SK-N-DZ (cell line): ENCODE results near the gene ELMO1. TPM values are rescaled to one million over a fixed set of nuclear protein-coding genes. Genes with fewer than 3 reads are reported as not detected.

Experiments
- DNase-seq: peaks from one replicate; pipeline ENCODE4 v3.0.0-alpha.2; 2015; ENCODE audit warnings: low spot score
- polyA plus RNA-seq, 2 experiments: library from polyadenylated mRNA; depleted of rRNA; stranded (reverse); fragments of >200 nt; gene quantifications; 2 replicates each; pipeline ENCODE4 v1.2.3, GENCODE V29; 2014

Gene ELMO1, protein sequence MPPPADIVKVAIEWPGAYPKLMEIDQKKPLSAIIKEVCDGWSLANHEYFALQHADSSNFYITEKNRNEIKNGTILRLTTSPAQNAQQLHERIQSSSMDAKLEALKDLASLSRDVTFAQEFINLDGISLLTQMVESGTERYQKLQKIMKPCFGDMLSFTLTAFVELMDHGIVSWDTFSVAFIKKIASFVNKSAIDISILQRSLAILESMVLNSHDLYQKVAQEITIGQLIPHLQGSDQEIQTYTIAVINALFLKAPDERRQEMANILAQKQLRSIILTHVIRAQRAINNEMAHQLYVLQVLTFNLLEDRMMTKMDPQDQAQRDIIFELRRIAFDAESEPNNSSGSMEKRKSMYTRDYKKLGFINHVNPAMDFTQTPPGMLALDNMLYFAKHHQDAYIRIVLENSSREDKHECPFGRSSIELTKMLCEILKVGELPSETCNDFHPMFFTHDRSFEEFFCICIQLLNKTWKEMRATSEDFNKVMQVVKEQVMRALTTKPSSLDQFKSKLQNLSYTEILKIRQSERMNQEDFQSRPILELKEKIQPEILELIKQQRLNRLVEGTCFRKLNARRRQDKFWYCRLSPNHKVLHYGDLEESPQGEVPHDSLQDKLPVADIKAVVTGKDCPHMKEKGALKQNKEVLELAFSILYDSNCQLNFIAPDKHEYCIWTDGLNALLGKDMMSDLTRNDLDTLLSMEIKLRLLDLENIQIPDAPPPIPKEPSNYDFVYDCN
- 9.4 and 12.0 TPM in 2 replicates for polyA plus RNA-seq (2014; cell fraction: cytosol; rRNA removed)
- 5.4 and 9.9 TPM in 2 replicates for polyA plus RNA-seq (2014; cell fraction: nucleus; rRNA removed)

DNA sequence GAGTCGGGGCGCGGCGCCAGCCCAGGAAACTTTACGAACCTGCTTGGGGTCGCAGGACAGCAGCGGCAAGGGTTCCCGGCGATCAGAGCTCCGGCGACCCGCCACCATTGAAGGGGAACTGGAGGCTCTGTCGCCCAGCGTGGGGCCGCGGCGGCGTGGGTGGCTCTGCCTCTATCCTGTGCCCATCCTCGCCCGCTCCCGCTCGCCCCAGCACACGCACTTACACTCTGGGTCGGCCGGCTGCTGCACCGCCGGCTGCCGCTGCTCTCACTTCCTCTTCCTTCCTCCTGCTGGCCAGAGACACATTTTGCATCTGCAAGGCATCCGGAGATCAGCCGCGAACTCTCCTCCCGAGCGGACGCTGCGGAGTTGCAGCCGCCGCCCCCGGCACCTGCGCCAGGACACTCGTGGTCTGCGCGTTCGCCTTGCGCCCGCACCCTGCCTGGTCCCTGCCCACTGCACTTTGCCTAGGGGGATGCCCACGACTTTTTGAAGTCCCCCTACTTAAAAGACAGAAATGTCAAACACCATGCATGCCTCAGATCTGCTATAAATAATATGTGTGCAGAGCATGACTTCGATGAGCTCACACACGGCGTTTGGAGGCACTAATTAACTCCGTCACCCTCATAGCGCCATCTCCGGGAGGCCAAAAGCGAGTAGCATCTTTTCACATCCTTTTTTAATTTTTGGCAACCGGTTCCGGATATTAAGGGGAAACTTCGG is at the start of gene ELMO1:
TSS of gene ELMO1 (minus strand) at position 229 of the 726 bp plus-strand sequence. CDS start 106,174 bp downstream, outside the sequence.
- peak; percentile 87 for DNase-seq

DNA sequence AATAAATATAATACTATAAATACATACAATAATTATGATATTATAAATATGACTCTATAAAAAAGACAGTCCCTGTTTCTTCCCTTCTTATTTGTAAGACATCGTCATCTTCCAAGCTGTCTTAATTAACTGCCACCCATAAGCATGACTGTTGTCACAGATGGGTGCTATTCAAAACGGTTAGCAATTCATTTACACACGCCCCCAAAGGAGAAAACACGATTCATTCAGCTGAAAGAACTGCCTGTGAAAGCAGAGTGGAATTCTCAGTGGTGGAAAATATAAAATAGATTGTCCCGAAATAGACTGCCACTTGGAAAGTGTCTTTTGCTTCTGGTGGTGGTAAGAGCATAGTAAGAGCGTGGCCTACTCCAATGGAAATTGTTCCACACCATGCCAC is 48.9 kb upstream of the ELMO1 start:
- no peak for DNase-seq

DNA sequence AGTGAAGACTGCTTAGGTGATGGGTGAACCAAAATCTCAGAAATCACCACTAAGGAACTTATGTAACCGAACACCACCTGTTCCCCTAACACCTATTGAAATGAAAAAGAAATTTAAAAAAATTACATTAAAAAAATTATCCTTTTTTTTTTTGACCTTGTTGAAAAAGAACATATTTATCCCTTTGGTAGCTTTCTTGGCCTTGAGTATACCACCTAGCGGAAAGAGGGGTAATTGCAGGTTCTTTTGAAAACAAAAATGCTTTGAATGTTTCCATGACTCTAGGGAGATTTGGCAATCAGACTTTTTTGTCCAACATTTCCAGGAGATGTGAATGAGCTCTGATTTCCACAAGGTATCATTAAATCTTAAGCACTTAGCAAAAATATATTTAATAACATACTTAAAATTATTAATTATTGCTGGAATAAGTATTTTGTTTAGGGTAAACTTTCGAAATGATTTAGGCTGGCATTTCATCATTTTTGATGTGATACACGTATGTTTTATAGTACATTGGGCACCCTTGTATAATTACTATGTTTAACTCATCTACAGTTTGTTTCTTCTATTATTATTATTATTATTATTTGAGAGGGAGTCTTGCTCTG is 47.0 kb upstream of the ELMO1 start:
- DNase-seq, result peak; percentile 29

DNA sequence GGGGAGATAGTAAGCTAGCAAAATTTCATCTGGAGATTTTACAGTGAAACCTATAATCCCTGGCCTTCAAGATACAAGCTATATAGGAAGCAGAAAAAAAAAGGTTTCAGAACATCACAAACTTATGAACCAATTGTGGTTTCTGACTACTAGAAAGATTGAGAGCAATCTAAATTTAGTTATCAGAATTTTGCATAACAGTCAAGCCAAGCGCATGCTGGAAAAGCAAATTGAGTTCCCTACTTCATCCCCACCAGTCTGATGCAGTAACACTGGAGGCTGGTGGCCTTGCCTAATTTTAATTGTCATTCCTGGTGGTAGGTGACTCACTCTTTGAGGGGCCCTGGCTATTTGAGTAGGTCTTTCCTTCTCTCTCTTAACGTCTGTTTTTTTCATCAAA is 46.3 kb upstream of the ELMO1 start:
- DNase-seq, result no peak

DNA sequence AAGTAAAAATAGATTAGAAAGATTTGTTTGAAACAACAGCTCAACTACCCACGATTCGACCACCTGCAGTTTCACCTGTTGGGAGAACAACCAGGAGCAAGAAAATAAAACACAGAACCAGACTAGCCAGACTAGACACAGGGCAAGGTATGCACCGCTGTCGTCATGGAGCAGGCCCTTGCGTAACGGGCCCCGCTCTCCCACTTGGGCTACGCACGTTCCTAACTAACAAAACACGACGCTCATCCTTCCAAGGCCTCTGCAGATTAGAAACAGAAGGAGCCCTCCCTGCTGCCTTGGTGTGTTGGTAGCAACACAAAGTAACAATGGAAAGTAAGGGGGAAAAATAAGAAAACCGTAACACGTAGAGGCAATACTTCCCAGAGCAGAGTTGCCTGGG is 45.1 kb upstream of the ELMO1 start:
- no peak for DNase-seq

DNA sequence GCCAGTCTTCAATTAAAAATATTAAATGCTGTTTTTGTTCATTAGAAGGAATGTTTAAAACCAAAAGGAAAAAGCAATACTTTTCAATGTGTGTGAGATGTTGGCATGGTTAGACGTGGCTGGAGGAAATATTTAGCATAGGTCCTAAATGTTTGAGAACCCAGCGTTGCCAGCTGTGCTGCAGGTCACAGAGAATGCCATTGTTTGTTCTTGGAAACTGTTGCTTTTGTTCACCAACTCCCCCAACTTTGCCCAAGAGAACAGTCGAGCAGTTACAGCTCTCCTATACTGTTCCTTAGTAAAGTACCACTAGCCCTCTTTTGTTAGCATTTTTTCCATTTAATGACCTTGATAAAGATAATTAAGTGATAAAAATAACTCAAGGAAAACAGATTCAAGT is 44.5 kb upstream of the ELMO1 start:
- no peak for DNase-seq

DNA sequence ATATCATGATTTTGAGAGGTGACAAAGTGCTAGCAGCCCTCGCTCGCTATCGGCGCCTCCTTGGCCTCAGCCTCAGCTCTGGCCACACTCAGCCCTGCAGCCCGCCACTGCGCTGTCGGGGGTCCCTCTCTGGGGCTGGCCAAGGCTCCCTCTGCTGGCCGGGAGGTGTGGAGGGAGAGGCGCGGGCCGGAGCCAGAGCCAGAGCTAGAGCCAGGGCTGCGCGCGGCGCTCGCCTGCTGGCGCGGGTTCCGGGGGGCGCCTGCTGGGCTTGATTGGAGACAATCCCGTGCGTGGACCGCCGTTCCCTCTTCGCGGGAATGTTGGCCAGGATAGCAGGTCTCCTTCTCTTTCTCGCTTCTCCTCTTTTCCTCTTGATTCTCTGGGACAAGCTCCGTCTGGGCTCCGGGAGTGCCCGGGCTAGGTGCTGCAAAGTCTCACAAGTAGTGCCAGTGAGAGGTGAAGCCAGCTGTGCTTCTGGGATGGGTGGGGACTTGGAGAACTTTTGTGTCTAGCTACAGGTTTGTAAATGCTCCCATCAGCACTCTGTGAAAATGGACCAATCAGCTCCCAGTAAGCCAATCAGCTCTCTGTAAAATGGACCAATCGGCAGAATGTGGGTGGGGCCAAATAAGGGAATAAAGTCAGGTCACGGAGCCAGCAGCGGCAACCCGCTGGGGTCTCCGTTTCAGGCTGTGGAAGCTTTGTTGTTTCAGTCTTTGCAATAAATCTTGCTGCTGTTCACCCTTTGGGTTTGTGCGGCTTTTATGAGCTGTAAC is 43.4 kb upstream of the ELMO1 start:
- no peak for DNase-seq

DNA sequence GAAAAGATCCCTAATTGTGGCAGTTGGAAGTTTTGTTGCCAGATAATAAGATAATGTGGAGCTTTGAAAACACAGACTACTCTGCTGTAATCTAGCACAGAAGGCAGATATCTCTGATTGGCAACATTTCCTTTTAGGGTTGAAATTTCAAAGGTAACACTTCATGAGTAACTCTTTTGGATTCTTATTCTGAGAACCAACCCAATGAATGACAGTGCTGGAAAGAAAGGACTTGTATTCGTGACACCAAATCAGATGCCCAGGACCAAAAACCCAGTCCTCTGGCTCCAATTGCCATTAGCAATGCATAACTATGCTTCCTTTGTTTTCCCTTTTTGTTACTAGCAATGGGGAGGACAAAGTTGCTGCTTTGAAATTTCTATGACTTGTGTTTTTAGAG is 41.0 kb upstream of the ELMO1 start:
- no peak for DNase-seq

DNA sequence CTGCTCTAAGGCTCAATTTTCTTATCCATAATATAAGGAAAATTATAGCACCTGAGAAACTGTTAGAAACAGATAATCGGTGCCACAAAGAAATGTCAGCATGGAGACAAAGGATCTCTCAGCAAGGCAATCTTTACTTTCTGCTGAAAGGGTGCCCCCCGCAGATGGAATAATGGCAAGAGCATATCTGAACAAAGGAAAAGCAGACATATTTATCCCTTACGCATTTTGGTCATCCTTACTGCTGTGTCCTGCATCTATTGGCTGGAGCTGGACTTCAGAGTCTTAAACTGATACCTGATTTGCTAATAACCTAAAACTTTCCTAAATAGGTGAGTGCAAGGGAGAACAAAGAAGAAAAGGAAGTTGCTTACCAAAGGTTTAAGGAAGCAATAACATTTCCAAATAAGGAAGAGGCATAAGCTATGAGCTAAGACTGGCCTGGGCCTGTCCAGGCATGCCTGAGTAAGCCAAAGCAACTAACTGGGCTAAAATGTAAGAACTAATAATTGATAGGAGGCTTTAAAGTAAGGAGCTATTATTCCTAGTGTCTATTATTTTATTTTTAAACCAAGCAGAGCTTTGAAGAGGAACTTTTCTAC is 39.6 kb upstream of the ELMO1 start:
- DNase-seq, result no peak

DNA sequence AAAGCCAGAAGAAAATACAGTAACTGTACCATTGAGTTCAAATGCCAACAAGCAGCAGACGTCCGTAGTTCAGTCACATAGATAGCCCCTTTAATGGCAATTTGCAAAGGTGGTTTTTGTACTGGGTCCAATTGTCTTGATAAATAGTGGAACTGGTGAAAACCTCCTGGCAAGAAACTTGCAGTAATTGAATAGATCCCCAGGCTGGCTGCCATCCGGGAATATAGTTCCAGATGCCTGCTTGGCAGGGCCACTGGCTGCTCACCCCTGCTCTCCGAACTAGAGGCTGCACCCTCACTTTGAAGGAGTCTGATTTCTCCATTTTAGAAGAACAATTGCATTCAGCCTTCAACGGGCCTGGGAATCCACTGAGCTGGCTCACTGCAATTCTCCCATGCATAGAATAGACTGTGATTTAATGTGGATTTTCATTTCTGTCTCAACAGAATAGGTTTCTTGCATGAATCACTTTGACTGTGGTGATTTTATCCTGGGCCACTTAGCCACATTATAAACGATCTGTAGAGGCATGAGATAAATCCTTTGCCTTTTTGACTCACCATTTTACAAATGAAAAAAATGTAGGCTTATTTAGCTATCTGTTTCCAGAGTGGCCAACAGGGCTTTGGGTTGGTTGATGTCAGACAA is 35.9 kb upstream of the ELMO1 start:
- DNase-seq, result no peak

DNA sequence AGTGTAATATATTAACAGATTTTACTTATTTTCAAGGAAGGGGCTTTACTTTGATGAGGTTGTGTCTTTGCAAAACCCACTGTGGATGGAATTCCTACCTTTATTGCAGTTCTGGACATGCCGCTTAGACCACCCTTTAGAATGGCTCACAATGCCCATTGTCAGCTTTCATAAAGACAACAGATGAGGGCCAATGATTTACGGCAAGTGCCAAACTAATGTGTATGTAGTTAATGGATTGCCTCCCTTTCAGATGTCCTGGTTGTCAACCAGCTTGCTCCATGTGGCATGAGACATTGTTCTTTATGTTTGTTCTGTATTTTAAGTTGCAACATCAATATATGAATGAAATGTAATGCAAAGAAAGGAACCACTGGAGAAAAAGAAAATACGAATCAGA is 35.0 kb upstream of the ELMO1 start:
- DNase-seq, result no peak

DNA sequence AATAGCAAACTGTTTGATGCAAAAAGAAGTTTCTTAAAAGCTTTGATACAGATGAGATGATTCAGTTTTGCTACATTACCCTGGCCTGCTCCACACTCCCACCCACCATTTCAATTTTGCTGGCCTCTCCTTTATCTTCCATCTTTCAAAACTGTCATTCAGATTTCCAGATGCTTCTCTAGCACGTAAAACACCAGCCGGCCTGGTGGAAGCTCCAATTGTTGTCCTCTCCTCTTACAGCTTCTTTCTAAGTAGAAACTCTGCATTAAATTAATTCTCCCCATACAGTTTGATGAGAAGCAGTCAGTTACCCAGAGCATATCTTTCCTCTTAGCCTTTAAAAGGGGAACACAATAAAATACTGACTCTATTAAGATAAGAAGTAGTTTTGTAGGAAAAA is 34.3 kb upstream of the ELMO1 start:
- DNase-seq, result peak; percentile 59

DNA sequence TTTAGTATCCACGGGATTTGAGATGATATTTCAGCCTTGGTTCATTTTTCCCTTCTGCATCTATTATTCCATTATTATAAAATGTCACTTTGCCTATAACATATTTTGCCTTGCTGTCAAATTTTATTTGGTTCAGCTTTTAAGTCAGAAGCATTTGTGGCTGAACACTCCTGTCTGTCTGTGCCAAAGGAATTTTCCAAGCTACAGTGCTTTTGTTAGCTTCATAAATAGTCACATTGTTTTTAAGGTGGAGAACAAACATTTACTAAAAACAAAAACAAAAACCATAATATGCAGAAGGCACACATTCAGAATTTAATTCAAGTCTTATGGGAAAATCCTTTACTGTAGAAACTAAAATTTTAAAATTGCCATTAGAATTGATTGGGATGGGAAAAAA is 33.8 kb upstream of the ELMO1 start:
- no peak for DNase-seq

DNA sequence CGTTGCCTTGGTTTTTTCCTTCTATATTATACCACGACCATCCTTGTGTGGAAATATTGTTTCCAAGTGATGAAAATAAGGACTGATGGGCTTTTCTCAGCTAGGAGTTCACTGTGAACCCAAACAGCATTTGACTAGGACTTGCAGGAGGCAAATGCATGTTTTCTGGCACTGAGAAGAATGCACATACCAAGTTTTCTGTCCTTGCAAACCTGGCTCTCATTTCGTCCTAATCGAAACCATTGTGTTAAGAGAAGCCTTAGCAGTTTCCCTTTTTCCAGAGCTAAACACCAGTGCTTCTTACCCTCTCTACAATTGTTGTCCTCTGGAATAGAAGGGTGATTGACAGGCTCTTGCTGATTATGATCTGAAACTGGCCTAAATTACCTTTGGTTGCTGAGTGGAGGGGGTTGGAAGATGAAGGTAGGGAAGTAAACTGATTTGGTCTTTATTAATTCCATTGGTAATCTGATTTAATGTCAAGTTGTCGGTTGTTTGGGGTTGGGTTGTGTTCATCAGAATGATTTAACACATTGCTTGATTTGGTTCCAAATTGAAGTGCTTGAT is 33.1 kb upstream of the ELMO1 start:
- peak; percentile 56 for DNase-seq

DNA sequence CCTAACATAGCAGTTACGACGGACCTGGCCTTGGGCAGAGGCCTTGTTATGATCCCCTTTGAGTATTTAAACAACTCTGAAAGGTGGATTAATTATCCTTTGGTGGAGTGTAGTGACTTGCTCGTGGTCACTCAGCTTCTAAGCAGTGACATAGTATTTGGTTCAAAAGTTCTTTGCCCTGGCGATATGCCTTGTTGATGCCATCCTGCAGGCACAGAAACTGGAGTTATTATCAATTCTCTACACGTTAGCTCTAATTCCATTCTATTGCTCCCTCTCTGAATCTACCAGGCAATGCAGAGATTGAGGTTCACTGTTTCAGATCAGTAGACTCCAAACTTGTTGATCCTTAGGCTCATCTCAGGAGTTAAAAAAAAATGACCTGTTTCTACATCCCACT is 32.5 kb upstream of the ELMO1 start:
- DNase-seq, result no peak

DNA sequence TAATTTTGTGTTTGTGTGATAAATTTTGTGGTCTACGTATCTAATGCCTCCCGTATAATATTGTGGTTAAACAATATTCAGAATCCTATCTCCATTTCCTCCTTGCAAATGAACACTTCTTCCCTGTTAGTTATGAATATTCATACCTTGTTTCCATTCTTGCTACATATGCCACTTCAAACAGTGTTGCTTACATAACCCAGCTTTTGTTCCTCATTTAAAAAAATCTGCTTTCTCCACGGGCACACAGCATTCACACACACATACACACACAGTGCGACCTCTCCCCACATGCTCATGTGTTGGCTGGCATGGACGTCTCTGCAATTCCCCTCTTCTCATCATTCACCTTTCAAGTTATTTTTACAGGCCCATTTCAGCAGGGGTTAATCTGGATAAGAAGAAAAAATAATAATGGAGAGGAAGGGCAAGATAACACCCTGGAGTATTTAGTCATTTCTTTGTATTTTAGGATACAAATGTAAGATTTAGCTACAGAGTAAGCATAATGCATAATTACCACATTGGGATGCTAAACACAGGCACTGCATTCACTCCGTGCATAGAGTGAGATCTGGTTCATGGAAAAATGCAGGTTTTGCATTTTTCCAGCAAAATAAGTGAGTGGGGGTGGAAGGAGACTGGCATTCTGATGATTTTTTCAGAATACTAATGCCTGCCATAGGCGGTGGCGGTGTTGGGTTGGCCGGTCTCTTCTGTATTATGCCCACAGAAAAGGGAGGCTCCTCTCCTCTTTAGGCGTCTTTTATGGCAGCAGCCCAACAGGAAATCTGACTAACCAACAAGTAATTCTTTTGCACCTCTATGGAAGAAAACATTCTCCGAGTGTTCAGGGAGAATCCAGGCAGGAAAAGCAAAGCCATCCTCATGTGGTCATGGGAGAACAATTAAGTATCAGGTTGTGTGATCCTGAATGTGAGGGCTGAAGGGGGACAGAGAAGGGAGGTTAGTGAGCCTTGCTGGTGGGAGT is 31.7 kb upstream of the ELMO1 start:
- DNase-seq, result no peak

DNA sequence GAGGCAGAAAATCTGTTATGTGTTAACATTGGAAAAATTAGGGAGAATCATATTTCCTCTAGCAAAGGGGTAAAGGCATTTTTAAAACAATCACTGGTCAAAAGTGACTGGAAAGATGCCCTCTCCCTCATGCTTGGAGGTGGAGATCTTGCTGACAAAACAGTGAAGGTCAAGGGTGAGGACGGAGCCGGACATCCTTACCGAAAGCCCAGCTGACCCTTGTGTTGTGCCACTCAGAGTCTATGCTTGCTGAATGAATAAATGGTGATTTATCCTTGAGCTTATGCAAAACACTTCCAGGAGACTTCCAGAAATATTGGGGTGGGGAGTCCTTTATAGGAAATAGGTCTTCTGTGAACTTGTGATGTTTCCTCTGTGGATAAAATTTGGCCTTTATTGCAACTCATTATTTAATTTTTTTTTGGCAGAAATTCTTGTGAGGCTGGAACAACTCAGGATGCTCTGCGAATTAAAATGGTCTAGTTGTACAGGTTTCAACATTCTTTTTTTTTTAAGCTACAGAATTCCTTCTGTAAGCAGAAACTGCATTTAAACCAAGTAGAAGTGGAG is 28.3 kb upstream of the ELMO1 start:
- no peak for DNase-seq

DNA sequence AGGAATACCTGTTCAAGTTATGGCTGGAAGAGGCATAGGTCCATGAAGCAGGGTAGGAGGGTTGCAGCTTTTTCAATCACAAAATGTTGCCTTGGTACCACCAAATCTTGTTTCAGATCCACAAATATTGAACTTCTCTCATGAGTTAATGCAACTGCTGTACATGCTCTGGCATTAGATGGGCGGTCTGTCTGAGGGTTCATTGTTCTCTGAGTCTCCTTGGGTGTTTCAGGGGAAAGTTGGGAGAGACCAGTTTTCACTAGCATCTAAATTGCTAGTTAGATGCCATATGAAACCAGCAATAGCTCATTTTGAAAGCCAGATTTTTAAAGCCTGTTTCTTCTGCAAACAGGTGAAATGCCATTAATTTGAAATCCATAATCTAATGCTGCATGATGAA is 27.8 kb upstream of the ELMO1 start:
- no peak for DNase-seq
